GM18498 (cell line): Measurements from ENCODE around the gene SYNJ1.
A peak's percentile ranks its signal among the peaks of the same experiment; 100 is the strongest.
"Not testable (repeated sequence)": the region's sequence is repeated elsewhere in the genome, so short reads cannot be mapped to it uniquely, and the experiment has no call there.

Experiments used
- ATAC-seq: cut with Tn5 transposase; IDR thresholded peaks from one replicate; pipeline ENCODE4 v1.9.1; 2021; ENCODE audit warnings: mild to moderate bottlenecking, moderate library complexity; ENCODE audit not compliant: unreplicated experiment

SYNJ1 gene, protein sequence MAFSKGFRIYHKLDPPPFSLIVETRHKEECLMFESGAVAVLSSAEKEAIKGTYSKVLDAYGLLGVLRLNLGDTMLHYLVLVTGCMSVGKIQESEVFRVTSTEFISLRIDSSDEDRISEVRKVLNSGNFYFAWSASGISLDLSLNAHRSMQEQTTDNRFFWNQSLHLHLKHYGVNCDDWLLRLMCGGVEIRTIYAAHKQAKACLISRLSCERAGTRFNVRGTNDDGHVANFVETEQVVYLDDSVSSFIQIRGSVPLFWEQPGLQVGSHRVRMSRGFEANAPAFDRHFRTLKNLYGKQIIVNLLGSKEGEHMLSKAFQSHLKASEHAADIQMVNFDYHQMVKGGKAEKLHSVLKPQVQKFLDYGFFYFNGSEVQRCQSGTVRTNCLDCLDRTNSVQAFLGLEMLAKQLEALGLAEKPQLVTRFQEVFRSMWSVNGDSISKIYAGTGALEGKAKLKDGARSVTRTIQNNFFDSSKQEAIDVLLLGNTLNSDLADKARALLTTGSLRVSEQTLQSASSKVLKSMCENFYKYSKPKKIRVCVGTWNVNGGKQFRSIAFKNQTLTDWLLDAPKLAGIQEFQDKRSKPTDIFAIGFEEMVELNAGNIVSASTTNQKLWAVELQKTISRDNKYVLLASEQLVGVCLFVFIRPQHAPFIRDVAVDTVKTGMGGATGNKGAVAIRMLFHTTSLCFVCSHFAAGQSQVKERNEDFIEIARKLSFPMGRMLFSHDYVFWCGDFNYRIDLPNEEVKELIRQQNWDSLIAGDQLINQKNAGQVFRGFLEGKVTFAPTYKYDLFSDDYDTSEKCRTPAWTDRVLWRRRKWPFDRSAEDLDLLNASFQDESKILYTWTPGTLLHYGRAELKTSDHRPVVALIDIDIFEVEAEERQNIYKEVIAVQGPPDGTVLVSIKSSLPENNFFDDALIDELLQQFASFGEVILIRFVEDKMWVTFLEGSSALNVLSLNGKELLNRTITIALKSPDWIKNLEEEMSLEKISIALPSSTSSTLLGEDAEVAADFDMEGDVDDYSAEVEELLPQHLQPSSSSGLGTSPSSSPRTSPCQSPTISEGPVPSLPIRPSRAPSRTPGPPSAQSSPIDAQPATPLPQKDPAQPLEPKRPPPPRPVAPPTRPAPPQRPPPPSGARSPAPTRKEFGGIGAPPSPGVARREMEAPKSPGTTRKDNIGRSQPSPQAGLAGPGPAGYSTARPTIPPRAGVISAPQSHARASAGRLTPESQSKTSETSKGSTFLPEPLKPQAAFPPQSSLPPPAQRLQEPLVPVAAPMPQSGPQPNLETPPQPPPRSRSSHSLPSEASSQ (N-terminal part only)

DNA sequence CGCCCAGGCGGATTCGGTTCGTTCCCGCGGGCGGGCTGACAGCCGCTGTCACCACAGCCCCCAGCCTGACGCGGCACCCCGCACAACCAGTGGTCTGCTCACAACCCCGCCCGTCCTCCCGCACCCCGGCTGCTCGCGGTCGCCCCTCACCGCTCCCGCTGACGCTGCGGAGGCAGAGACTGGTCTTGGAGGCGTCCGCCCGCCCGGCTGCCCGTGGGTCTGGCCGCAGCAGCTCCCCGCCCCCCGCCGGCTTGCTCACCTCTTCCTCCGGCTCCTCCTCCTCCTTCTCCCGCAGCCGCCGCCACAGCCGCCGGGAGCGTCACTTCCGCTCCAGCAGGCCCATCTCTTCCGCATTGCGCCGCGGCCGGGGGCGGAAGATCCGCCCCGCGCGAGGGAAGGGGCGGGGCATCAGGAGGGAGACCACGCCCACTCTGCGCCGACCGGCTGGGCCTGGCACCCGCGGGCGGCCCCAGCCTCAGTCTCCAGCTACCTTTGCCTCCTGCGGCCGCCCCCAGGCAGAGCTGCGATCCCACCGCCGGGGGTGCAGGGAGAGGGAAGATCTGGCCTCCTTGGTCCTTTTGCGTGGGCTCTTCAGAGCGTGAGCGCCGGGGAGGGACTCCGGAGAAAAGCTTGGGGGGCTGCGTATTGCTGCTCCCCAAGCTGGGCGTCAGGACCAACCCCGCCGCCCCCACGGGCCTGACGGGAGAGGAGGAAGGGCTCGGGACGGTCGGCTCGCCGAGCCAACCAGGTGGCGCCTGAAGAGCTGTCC lies at the start of gene SYNJ1:
Gene SYNJ1, minus strand, starts transcription at position 327 of the 769 bp plus-strand sequence. CDS start 1,118 bp downstream, outside the sequence.
- ATAC-seq: peak; percentile 92

DNA sequence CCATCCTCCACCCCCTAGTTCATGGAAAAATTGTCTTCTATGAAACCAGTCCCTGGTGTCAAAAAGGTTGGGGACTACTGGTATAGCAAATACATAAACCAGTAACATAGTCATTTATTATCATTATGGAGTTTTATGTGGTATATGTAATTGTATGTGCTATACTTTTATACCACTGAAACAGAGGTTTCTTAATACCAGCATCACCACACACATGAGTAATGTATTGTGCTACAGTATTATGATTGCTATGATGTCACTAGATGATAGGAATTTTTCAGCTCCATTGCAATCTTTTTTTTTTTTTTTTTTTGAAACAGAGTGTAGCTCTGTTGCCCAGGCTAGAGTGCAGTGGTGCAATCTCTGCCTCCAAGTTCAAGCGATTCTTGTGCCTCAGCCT lies 49.5 kb upstream of the SYNJ1 start:
- no peak for ATAC-seq

DNA sequence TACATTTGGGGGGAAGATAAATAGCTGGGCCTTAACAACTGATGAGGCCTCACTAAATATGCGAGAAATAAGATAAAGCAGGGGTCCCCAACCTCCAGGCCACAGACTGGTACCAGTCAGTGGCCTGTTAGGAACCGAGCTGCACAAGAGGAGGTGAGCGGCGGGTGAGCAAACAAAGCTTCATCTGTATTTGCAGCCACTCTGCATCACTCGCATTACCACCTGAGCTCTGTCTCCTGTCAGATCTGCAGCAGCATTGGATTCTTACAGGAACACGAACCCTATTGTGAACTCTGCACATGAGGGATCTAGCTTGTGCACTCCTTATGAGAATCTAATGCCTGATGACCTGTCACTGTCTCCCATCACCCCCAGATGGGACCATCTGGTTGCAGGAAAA lies 48.9 kb upstream of the SYNJ1 start:
- ATAC-seq: no peak

DNA sequence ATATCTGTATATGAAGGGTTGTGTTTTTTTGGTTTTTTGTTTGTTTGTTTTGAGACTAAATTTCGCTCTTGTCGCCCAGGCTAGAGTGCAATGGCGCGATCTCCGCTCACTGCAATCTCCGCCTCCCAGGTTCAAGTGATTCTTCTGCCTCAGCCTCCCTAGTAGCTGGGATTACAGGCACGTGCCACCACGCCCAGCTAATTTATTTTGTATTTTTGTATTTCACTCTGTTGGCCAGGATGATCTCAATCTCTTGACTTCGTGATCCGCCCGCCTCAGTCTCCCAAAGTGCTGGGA lies 45.2 kb upstream of the SYNJ1 start:
- ATAC-seq: not testable (repeated sequence)

DNA sequence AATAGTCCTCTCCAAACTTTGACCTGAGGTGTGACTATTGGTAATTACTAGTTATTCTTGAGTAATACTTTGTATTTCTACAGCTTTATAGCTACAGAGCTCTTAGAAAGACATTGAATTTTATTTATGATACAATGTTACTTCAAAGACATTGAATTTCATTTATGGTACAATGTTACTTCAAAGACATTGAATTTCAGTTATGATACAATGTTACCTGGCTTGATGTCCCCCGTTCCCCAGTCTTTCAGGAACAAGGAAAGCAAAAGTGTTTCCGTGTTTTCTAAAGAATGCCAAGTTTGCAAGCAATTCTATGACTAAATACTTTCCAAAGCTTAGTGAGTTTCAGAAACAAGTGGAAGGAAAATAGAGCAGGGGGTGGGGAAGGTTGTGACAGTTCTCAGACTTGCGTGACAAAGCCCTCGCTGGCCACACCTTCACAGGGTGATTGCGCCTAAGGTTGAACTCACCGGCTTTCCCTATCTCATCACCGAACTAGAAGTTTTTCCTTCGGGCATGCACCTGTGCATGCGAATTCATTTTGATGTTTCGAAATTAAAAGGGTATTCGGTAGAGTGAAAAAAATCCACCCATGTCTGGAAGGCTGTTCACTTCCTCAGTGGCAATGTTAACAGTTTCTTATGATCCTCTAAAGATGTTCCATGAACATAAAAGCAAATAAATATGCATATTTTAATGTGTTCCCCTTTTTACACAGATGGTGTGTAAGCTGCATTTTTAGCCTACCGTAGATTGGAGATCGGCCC lies 44.7 kb upstream of the SYNJ1 start:
- ATAC-seq: no peak

DNA sequence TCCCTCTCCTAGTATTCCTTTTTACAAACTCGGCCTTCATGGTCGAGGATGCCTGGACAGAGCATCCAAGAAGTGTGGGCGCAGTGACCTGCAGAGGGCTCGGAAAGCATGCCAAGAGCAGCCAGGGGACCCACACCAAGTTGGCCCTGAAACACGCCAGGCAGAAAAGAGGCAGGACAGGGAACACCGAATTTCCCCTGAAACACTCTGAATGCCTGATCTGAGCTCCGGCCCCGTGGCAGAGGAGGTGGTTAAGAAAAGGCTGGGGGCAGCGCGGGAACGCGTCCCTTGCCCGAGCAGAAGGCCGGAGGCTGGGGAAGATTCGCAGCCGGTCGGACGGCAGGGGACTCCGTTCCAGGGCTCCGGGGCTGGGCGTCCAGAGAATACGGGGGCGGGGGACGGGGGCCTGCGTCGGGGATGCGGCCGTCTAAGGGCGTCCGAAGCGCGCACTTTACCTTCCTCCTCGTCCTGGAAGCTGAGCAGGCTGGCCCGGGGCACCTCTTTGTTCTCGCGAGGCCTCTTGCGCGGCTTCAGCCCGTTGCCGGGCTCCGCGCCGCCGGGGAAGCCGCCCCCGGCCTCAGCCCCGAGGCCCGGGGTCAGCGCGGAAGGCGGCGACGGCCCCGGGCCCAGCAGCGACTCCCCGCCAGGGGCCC lies 43.2 kb upstream of the SYNJ1 start:
- ATAC-seq: peak; percentile 45

DNA sequence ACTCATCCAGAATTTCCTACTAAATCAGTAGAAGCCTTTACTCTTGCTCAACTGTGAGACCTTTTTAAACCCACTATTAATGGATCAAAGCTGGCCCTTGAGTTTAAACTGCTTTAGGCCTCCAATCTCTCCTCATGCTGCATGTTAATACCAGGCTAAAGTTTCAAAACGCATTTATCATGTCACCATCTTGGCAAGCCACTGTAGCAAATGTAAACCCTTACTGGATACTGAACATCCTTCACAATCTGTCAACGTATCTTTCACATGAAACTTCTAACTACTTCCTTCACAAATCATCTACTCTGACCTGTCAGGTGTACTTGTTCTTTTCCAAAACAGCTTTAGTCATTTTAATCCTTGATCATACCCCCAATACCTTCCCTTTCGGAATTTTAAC lies 40.7 kb upstream of the SYNJ1 start:
- no peak for ATAC-seq

DNA sequence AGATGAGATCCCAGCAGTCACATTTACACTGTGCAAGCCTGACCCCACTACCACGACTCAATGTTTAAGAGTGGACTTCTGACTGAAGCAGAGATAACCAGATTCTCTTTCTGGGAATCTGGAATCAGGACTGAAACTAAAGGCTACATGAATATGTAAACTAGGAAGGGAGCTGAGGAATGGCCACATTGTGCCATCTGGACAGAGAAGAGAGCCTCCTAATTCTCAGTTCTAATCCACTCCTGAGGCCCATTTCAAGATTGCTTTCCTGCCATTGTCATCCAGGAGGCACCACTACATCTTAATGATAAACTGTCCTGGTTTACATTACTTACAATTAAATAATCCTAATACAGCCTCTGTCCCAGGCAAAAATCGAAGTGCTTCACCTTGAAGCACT lies 37.2 kb upstream of the SYNJ1 start:
- ATAC-seq: no peak

DNA sequence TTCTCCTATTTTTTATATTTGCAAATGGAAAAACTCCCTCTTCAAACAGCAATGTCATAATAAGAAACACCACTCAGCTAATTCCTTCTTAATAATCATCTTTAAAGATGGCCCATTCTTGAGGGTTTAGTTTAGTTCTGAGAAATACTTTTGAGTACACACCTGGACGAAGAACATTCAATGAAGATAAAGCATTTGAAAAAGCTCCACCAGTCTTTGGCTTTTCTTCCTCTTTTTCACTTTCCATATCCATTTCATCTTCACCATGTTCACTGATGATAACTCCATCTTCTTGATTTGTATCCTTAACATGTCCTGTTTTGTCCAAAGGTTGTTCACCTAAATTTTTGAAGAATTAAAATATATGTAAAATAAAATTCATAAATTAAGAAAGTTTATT lies 36.4 kb upstream of the SYNJ1 start:
- no peak for ATAC-seq

DNA sequence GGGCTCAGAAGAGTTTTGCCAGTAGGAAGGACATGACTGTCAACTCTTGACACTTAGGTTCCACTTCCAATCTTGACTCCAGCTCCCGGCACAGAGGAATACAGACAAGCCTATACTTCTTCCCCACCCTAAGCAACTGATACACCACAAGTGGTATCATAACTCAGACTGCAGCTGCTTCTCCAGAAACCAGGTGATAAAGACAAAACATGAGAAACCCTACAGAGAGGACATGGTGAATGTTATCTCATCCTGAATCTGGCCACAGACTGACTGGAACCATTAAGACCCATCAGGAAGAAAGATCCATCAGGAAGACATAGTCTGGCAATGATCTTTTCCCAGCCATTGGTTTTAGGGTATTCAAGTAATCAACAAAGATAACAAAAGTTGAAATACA lies 30.0 kb upstream of the SYNJ1 start:
- no peak for ATAC-seq

DNA sequence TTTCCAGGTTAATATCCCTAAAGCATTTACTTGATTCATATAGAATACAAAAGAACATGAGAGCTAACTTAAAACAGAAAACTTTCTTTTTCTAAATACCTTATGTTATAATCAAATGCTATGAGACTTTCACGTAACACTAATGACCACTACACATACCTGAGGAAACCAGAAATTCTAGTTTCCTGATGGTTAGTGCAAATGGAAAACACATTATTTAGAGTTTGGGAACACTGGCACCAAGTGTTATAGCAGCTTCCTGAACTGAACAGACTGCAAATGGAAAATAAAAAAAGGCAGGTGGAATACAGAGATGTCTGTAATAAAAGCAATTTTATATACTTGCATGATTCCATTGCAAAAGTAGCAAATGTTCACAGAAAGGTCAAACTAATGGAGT lies 28.3 kb upstream of the SYNJ1 start:
- ATAC-seq: no peak

DNA sequence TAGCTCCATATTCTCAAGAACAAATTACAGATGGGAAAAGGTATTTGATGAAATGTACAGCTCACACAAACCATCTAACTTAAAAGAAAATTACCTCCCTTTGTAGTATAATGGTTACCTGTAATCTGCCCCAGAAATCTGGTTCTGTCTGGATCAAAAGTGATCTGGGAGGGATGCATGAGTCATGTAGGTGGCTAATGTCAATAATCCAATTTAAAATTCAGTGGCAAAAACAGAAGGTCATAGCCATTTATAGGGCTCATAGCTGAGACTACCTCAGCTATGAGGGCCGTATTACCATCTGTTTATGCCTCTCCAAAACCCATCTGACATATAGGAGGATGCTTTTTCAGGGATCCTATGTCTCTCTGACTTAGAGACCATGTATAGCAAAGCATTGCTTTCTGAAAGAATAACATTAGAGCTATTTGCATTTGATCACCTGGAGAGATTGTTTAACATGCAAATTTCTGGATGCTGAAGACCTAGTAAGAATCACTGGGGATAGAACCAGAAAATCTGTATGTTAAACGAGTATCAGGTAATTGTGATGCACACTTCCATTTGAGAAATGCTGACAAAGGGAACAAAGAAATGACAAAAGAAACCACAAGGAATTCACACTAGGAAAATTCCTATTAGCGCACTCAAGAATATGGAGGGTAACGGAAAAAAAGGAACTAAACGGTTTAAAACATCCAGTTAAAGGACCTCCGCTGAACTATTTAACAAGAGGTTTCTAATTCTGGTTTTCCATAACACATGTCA lies 26.2 kb upstream of the SYNJ1 start:
- ATAC-seq: no peak

DNA sequence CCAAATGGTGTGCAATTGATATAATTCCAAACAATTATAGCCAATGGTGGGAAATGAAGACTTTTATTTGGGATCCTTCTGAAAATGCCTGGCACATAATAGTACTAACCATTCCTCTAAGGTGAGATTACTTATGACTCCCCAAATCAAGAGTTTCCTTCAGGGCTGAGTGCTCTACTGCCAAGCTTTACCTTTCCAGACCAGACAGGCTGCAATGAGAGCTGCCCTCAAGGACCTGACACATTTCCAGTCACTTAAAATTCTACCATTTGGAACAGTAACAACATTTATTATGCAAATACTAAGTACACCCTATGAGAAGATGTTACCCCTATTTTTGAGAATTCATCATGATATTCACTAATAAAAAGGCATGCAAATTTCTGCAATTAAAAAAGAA lies 22.6 kb upstream of the SYNJ1 start:
- no peak for ATAC-seq

DNA sequence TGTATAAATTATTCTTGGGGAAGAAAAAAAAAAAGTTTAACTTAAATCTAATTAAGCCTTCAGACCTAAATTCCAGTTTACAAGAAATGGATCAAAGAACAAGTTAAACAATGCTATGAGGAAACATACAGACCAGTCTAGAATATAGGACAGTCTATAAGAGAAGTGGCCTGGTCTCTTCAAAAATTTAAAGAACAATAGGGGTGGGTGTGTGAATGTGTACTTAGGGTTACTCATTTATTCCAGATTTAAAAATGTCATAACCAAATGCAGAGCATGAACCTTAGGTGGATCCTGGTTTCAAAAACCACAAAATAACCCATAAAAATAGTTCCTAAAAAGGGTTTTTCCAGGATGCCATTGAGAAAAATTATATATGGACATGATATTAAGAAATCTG lies 21.8 kb upstream of the SYNJ1 start:
- no peak for ATAC-seq

DNA sequence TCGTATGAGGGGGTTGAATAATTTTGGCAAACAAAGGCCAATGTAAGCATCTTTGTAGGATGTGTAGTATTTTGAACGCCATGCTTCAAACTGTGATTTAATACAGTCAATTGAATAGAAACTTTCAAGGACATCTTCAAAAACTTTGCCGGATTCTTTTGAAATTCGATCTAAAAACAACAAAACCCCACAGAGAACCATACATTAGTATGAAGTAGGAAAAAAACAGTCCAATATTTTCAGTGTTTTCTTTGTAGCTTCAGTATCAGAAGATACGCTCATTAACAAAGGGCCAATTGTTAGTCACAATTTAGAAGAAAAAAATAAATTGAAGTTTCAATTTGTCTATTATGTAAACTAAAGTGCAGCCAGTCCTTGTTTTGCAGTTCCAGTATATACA lies 20.7 kb upstream of the SYNJ1 start:
- no peak for ATAC-seq

DNA sequence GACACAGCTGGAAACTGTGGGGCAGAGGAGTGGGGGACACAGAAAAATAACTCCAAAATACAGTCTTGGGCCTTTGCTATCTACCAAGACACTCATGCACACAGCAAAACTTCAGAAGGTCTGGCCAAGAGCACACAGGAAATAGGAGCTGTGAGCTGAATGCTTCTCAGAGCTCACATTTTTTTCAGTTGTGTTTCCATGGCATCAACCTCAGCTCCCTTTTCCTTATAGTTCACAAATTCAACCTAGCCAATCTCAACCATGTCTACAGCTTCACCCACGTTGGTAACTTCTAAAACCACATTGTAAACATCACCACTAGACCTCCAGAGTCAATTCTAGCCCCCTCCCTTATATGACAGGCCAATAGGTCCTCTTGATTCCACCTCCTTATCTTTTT lies 19.6 kb upstream of the SYNJ1 start:
- no peak for ATAC-seq

DNA sequence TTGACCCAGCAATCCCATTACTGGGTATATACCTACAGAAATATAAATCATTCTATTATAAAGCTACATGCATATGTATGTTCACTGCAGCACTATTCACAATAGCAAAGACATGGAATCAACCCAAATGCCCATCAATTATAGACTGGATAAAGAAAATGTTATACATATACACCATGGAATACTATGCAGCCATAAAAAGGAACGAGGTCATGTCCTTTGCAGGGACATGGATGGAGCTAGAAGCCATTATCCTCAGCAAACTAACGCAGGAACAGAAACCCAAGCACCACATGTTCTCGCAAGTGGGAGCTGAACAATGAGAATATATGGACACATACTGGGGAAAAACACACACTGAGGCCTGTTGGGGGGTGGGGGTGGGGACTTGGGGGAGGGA lies 18.9 kb upstream of the SYNJ1 start:
- ATAC-seq: not testable (repeated sequence)

DNA sequence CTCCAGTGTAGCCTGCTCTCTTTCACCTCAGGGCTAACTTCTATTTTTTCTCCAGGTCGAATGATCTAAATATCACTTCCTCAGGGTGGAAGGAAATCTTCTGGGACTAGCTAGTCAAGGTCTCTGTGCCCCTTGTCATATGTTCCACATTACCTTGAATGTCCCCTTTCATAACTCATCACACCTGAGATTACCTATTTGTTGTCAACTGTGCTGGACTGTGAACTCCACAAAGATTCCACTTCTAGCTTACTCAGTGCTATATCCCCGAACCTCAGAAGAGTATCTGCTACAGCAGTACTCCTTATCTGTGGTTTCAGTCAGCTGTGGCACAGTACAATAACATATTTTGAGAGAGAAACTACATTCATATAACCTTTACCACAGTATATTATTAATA lies 14.6 kb upstream of the SYNJ1 start:
- ATAC-seq: no peak

DNA sequence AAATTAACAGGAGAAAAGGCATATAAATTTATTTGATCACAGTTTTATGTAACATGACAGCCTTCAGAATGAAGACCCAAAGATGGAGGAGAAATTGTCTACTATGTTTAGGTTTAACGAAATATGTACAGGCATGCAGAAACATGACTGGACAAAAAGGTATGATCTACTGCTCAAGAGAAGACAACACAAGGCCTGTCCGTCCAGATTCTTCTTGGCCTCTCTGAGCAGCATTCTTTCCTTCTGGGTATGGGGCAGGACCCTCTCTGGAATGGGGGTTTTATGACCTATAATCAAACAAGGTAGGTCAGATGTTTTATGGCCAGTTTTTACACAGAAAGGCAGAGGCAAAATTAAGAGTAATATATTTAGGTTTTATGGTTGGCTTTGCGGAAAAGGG lies 13.5 kb upstream of the SYNJ1 start:
- ATAC-seq: no peak
